HG03575 (cell line): ENCODE results near the gene FAM241B.

Source experiments
- ATAC-seq: cut with Tn5 transposase; IDR thresholded peaks from one replicate; pipeline ENCODE4 v1.9.1; 2021; ENCODE audit not compliant: unreplicated experiment, insufficient number of reproducible peaks, low FRiP score; ENCODE audit errors: extremely low read depth

FAM241B gene

GRCh38 chr10:69646185-69647060 is 16.4 kb downstream of the FAM241B start:
- ATAC-seq: no peak

- ATAC-seq: no peak
Observed at GRCh38 chr10:69647126-69647525, 17.1 kb downstream of the FAM241B start.

- ATAC-seq: no peak
Observed at GRCh38 chr10:69647819-69648218, 17.8 kb downstream of the FAM241B start.

- ATAC-seq: no peak
Observed at GRCh38 chr10:69648461-69648860, 18.4 kb downstream of the FAM241B start.

- no peak for ATAC-seq
Observed at GRCh38 chr10:69649786-69650550, 19.9 kb downstream of the FAM241B start.

GRCh38 chr10:69650589-69651261 is 20.7 kb downstream of the FAM241B start:
- no peak for ATAC-seq

GRCh38 chr10:69651362-69651761 is 21.3 kb downstream of the FAM241B start:
- ATAC-seq: no peak

GRCh38 chr10:69652111-69652856 is 22.2 kb downstream of the FAM241B start:
- ATAC-seq: no peak

- no peak for ATAC-seq
Observed at GRCh38 chr10:69652857-69653199, 22.8 kb downstream of the FAM241B start.

GRCh38 chr10:69653561-69653960 is 23.5 kb downstream of the FAM241B start:
- ATAC-seq: no peak

- ATAC-seq: no peak
Observed at GRCh38 chr10:69655124-69655867, 25.2 kb downstream of the FAM241B start.

- ATAC-seq: no peak
Observed at GRCh38 chr10:69655868-69656555, 26.0 kb downstream of the FAM241B start.

GRCh38 chr10:69656742-69657269 is 26.8 kb downstream of the FAM241B start:
- ATAC-seq: no peak

GRCh38 chr10:69657430-69657829 is 27.4 kb downstream of the FAM241B start:
- no peak for ATAC-seq

GRCh38 chr10:69657866-69658265 is 27.8 kb downstream of the FAM241B start:
- no peak for ATAC-seq

GRCh38 chr10:69659241-69660038 is 29.4 kb downstream of the FAM241B start:
- ATAC-seq: no peak

GRCh38 chr10:69660296-69660695 is 30.2 kb downstream of the FAM241B start:
- no peak for ATAC-seq
